DMS114 treated with DMSO at 0.1 percent for 48 hours (cell line): ENCODE measurements around the gene TSC22D2.

ENCODE experiments used
- DNase-seq: peaks from one replicate; lab custom pipeline; 2025; ENCODE audit not compliant: unreplicated experiment; lab: John Stamatoyannopoulos, UW

TSC22D2 gene

DNA sequence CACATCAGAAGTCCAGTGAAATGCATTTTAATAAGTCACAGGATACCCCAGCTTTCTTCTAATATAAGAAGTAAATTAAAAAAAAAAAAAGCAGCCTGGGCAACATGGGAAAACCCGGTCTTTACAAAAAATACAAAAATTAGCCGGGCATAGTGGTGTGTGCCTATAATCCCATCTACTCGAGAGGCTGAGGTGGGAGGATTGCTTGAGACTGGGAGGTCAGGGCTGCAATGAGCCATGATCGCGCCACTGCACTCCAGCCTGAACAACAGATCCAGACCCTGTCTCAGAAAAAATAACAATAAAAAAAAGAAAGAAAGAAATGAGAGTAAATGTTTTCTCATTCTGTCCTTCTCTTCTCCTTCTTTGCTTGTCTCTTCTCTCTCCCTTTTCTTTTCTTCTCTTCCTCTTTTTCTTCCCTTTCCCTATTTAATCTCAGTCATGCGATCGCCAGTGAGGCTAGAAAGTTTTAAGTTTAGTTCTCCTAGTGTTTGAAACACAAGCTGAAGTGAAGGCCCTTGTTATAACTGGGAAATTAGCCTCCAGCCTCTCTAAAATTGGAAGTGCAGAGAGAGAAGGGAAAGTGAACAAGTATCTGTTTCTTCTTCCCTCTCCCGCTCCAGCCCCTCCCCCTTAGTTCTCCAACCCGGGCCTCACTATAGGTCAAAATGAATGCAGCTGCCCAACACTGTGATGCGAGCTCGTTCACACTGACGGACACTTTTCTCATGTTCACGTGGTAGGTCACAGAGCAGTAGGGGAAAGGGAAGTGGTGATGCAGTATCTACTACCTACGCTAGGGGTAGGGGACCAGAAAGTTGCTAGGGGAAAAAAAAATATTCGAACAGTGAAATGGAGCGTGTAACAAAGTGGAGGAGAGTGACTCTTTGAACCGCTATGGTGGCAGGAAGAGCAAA, 23.5 kb upstream of the TSC22D2 start:
- no peak for DNase-seq

GRCh38 chr3:150385296-150386242, 22.5 kb upstream of the TSC22D2 start:
- no peak for DNase-seq

- no peak for DNase-seq
Observed at GRCh38 chr3:150388498-150389418, 19.3 kb upstream of the TSC22D2 start.

- no peak for DNase-seq
Observed at GRCh38 chr3:150390087-150390486, 18.0 kb upstream of the TSC22D2 start.

DNA sequence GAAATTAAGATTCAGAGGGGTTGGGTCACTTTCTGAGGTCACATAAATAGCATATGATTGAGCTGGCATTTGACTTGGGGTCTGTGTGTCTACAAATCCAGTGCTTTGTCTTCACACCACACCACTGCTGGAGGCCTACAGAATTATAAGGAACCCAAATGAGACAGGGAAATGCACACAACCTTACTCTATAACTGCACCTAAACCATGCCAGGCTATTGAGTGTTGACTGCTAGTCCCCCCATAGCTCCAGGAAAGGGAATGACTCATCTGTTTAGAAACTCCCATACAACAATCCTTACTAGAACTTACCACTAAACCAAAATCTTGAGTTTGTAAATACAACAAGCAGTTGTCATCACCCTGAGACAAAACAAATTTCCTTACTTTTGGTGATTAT, 16.9 kb upstream of the TSC22D2 start:
- no peak for DNase-seq

DNA sequence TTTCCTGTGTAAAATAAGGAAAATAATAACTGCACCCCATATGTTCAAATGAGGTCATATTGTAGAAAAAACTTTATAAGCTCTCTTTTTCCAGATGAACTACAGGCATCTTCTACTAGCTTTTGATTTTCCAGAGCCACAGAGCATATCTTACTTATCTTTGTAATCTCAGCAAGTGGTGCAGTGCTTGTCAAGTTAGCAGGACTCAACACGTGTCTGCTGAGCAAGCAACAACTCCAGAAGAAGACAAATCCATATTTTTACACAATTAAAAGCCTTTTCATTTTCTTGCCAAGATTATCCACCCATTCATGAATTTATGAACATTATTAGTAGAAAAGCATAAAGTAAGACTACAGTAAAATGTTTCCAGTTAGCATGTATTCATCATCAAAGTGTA, 14.4 kb upstream of the TSC22D2 start:
- no peak for DNase-seq

- no peak for DNase-seq
Observed at GRCh38 chr3:150394606-150395005, 13.5 kb upstream of the TSC22D2 start.

GRCh38 chr3:150396491-150396890, 11.6 kb upstream of the TSC22D2 start:
- DNase-seq = no peak

GRCh38 chr3:150396956-150397550, 11.0 kb upstream of the TSC22D2 start:
- no peak for DNase-seq

- DNase-seq = no peak
Observed at GRCh38 chr3:150399060-150399459, 9.0 kb upstream of the TSC22D2 start.

GRCh38 chr3:150401285-150401684, 6.8 kb upstream of the TSC22D2 start:
- DNase-seq = no peak

DNA sequence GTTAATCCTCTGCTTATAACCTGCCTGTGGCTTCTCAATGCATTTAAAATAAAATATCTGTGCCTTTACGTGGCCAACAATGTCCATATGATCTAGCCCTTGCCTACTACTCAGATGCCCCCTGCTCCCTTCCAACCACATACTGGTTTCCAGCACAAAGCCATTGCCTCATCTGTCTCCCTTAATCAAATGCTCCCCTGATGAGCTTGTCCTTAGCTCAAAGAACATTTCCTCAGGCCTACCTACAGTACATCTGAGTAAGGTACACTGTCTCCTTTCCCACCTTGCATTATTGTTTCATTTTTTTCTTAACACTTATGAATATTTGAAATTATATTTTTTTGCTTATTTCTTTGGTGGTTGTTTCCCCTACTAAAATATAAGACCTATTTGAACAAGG, 5.9 kb upstream of the TSC22D2 start:
- DNase-seq = no peak

DNA sequence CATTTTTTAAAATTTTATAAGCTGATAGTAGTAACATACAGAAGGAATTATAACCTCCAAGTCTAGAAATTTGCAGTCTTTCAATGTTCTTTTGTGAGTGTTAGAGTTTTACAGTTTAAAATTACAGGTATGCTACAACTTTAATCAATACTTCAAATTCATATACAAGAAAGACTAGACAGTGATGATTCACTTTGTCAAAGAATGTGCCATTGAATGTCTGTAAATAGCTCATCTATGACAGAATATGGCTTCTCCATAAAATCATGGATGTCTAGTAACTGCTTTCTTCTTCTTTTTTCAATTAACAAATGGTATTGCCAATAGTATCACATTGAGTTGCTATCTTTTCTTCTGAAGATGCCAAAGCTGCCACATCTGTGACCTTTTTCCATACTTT, 4.1 kb upstream of the TSC22D2 start:
- DNase-seq = no peak

- no peak for DNase-seq
Observed at GRCh38 chr3:150407051-150407807, 869 bp upstream of the TSC22D2 start.

DNA sequence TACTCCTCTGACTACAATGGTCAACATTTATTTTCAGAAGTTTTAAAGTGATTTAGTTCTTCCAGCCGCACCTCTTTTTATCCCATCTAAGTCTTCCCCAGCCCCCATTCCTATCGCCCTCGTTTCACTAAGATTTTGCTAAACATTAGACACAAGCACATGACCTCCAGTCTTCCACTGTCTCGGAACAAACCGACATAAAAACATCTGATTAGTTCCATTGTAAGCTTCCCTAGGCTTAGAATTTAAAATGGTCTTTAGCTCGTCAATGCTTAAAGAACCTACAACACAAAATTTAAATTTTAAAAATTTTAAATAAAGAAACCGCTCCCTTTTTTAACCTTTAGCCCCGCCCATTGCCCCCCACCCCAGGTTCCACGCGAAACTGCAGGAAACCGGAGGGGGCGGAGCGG, 284 bp upstream of the TSC22D2 start:
- no peak for DNase-seq

DNA sequence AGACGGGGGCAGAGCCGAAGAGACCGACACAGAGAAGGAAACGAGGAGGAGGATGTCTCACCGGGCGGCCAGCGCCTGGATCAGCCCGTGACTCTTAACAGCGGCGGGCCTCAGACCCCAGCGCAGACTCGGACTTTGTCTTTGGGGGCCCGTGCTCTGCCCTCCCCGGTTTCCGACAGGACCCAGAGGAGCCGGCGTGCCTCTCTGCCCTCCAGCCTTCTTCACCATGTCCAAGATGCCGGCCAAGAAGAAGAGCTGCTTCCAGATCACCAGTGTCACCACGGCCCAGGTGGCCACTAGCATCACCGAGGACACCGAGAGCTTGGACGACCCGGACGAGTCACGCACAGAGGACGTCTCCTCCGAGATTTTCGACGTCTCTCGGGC, 1.0 kb downstream of the TSC22D2 start:
- no peak for DNase-seq

GRCh38 chr3:150409512-150410310, 1.6 kb downstream of the TSC22D2 start:
- peak; percentile 19 for DNase-seq

GRCh38 chr3:150410311-150411105, 2.4 kb downstream of the TSC22D2 start:
- no peak for DNase-seq
